Measurements from ENCODE around the gene ZNF688. TPM values are rescaled to one million over a fixed set of nuclear protein-coding genes. Genes with fewer than 3 reads are reported as not detected.
"Not testable (repeated sequence)": the region's sequence is repeated elsewhere in the genome, so short reads cannot be mapped to it uniquely, and the experiment has no call there.

The ZNF688 gene
- total RNA-seq, 2 donors from 2014 or later, result 16.6 to 24.4 TPM

- intact Hi-C loops (cut with DNase I, micrococcal nuclease), result loop anchor here in 1 of 2 donors (10.0 kb wide), 1 partner anchor 95 kb away; the partner anchor contains the start of gene SEPHS2
Measured at GRCh38 chr16:30539986-30540526, 31.5 kb downstream of the ZNF688 start.

GRCh38 chr16:30539000-30539964, 32.2 kb downstream of the ZNF688 start:
- ATAC-seq (no peak), DNase-seq (no peak)
- intact Hi-C loops (cut with DNase I, micrococcal nuclease), result loop anchor here in 1 of 2 donors (10.0 kb wide), 1 partner anchor 94 kb away; the partner anchor contains the start of gene SEPHS2

More at GRCh38 chr16:30539986-30540526, 31.5 kb downstream of the ZNF688 start:
- not testable (repeated sequence) for DNase-seq, ATAC-seq

- intact Hi-C loops (cut with DNase I, micrococcal nuclease), result loop anchor here in 1 of 2 donors (10.0 kb wide), 1 partner anchor 92 kb away; the partner anchor contains the start of gene SEPHS2
- not testable (repeated sequence) for ATAC-seq, DNase-seq
Measured at GRCh38 chr16:30536391-30537024, 35.0 kb downstream of the ZNF688 start.

GRCh38 chr16:30535777-30536190, 35.7 kb downstream of the ZNF688 start:
- peak; percentile 73 for ATAC-seq
- DNase-seq, result peak; percentile 84 to 85
- intact Hi-C loops (cut with DNase I, micrococcal nuclease), result loop anchor here in 1 of 2 donors (10.0 kb wide), 1 partner anchor 91 kb away; the partner anchor contains the start of gene SEPHS2

GRCh38 chr16:30535106-30535776, 36.3 kb downstream of the ZNF688 start:
- peak; percentile 13 for ATAC-seq
- intact Hi-C loops (cut with DNase I, micrococcal nuclease), result loop anchor here in 1 of 2 donors (10.0 kb wide), 1 partner anchor 90 kb away; the partner anchor contains the start of gene SEPHS2
- DNase-seq, result no peak

GRCh38 chr16:30534368-30535105, 37.0 kb downstream of the ZNF688 start, which contains the start of gene ZNF747:
Gene ZNF747, minus strand, starts transcription at chr16:30534858. Its CDS starts 179 bp downstream, at chr16:30534679.
- peak; percentile 92 to 93 for DNase-seq
- peak; percentile 85 for ATAC-seq
- intact Hi-C loops (cut with DNase I, micrococcal nuclease), result loop anchor here in 1 of 2 donors (10.0 kb wide), 1 partner anchor 90 kb away; the partner anchor contains the start of gene SEPHS2

GRCh38 chr16:30533748-30534367, 37.7 kb downstream of the ZNF688 start:
- peak in 1 of 2 donors; percentile 28 for DNase-seq
- peak; percentile 22 for ATAC-seq
- intact Hi-C loops (cut with DNase I, micrococcal nuclease), result loop anchor here in 1 of 2 donors (10.0 kb wide), 1 partner anchor 89 kb away; the partner anchor contains the start of gene SEPHS2

- DNase-seq (peak in 1 of 2 donors; percentile 51), ATAC-seq (no peak)
- intact Hi-C loops (cut with DNase I, micrococcal nuclease), result loop anchor here in 1 of 2 donors (10.0 kb wide), 1 partner anchor 88 kb away; the partner anchor contains the start of gene SEPHS2
Measured at GRCh38 chr16:30533146-30533522, 38.4 kb downstream of the ZNF688 start.

- intact Hi-C loops (cut with DNase I, micrococcal nuclease), result loop anchor here in 1 of 2 donors (10.0 kb wide), 1 partner anchor 88 kb away; the partner anchor contains the start of gene SEPHS2
- DNase-seq (no peak), ATAC-seq (no peak)
Measured at GRCh38 chr16:30532285-30533145, 39.0 kb downstream of the ZNF688 start.

GRCh38 chr16:30530163-30531037, 41.1 kb downstream of the ZNF688 start:
- ATAC-seq, result no peak
- intact Hi-C loops (cut with DNase I, micrococcal nuclease), result loop anchor here in 1 of 2 donors (10.0 kb wide), 1 partner anchor 86 kb away; the partner anchor contains the start of gene SEPHS2
- DNase-seq, result no peak

- DNase-seq (no peak), ATAC-seq (no peak)
- intact Hi-C loops (cut with DNase I, micrococcal nuclease), result no loop called here
Measured at GRCh38 chr16:30528799-30529457, 42.6 kb downstream of the ZNF688 start.

- peak; percentile 7 for ATAC-seq
- peak; percentile 48 for DNase-seq
- intact Hi-C loops (cut with DNase I, micrococcal nuclease), result no loop called here
Measured at GRCh38 chr16:30527635-30528178, 43.8 kb downstream of the ZNF688 start.

- peak; percentile 83 for ATAC-seq
- intact Hi-C loops (cut with DNase I, micrococcal nuclease), result no loop called here
- peak; percentile 99 for DNase-seq
Measured at GRCh38 chr16:30526823-30527634, 44.5 kb downstream of the ZNF688 start.
